K562 (cell line): ENCODE data around the gene ANP32B. TPM values are rescaled to one million over a fixed set of nuclear protein-coding genes. Genes with fewer than 3 reads are reported as not detected.

Source experiments
- AFF1 ChIP-seq, 2 experiments: fragments of 450-650 bp; IDR thresholded peaks; 2 replicates each; pipeline ENCODE4 v1.6.1; 2018; ENCODE audit warnings: mild to moderate bottlenecking in 2 of 2, low read depth in 1 of 2; ENCODE audit not compliant: partially characterized antibody in 2 of 2
- CC2D1A ChIP-seq: fragments of 450-650 bp; IDR thresholded peaks from 2 replicates; pipeline ENCODE4 v1.6.1; 2017; ENCODE audit warnings: mild to moderate bottlenecking
- DEAF1 ChIP-seq: fragments of 450-650 bp; formaldehyde crosslinking; IDR thresholded peaks from 2 replicates; pipeline ENCODE4 v1.4.0; 2020; ENCODE audit warnings: mild to moderate bottlenecking, moderate library complexity
- DMBX1 ChIP-seq: fragments of 250-450 bp; sonication (Bioruptor Pico); IDR thresholded peaks from 2 replicates; pipeline ENCODE4 v1.8.0; 2022; ENCODE audit warnings: inconsistent platforms, mild to moderate bottlenecking, moderate library complexity, borderline replicate concordance
- E2F1 ChIP-seq: sonication (generic); formaldehyde crosslinking; IDR thresholded peaks from 2 replicates; pipeline ENCODE4 v1.8.1; 2023; ENCODE audit warnings: mild to moderate bottlenecking, missing genetic modification reagents, moderate library complexity
- EP300 ChIP-seq: IDR thresholded peaks from 2 replicates; pipeline ENCODE4 v1.6.1; 2012; ENCODE audit warnings: low read length, improper control_type of control experiment
- HLTF ChIP-seq: fragments of 450-650 bp; IDR thresholded peaks from 2 replicates; pipeline ENCODE4 v1.6.1; 2016
- KDM2B ChIP-seq: fragments of 250-450 bp; sonication (Bioruptor Pico); IDR thresholded peaks from 2 replicates; pipeline ENCODE4 v1.8.0; 2021; ENCODE audit warnings: mild to moderate bottlenecking, moderate library complexity
- KDM4B ChIP-seq, 2 experiments: fragments of 450-650 bp in 1 of 2; sonication (generic) in 1 of 2; IDR thresholded peaks; 2 replicates each; pipeline ENCODE4 v1.6.1; 2016 to 2017; ENCODE audit warnings: borderline replicate concordance in 2 of 2, antibody characterized with exemption in 1 of 2, low read depth in 1 of 2, mild to moderate bottlenecking in 1 of 2
- LARP7 ChIP-seq: fragments of 450-650 bp; IDR thresholded peaks from 2 replicates; pipeline ENCODE4 v1.6.1; 2016
- MYBL2 ChIP-seq, 2 experiments: fragments of 450-650 bp in 1 of 2; sonication (generic) in 1 of 2; formaldehyde crosslinking in 1 of 2; IDR thresholded peaks; 2 replicates each; pipeline versions ENCODE4 v1.6.1 to v1.8.1; 2017 to 2022; ENCODE audit warnings: borderline replicate concordance in 1 of 2, inconsistent platforms in 1 of 2, low read depth in 1 of 2, mild to moderate bottlenecking in 1 of 2, missing genetic modification reagents in 1 of 2, moderate library complexity in 1 of 2
- NBN ChIP-seq: fragments of 450-650 bp; IDR thresholded peaks from 2 replicates; pipeline ENCODE4 v1.6.1; 2016; ENCODE audit warnings: low read depth, mild to moderate bottlenecking
- PHTF2 ChIP-seq: fragments of 250-450 bp; sonication (Bioruptor Pico); IDR thresholded peaks from 2 replicates; pipeline ENCODE4 v1.5.0; 2021; ENCODE audit warnings: mild to moderate bottlenecking
- PTTG1 ChIP-seq: fragments of 450-650 bp; IDR thresholded peaks from 2 replicates; pipeline ENCODE4 v1.6.1; 2016; ENCODE audit warnings: low read depth, mild to moderate bottlenecking, missing genetic modification characterization, missing compliant biosample characterization
- RBBP5 ChIP-seq: fragments of 200-600 bp; sonication (generic); IDR thresholded peaks from 2 replicates; pipeline ENCODE4 v1.6.1; 2012; ENCODE audit warnings: borderline replicate concordance, mild to moderate bottlenecking, low read length, control low read depth, inconsistent platforms; ENCODE audit not compliant: insufficient read depth, poor library complexity, severe bottlenecking
- SAFB2 ChIP-seq: fragments of 200-400 bp; formaldehyde crosslinking; IDR thresholded peaks from 2 replicates; pipeline ENCODE4 v1.6.1; 2018; ENCODE audit warnings: borderline replicate concordance, low read length, low read depth, moderate library complexity; ENCODE audit not compliant: severe bottlenecking
- TSHZ1 ChIP-seq: fragments of 250-450 bp; sonication (Bioruptor Pico); IDR thresholded peaks from 2 replicates; pipeline ENCODE4 v1.4.0; 2020; ENCODE audit warnings: mild to moderate bottlenecking, moderate library complexity
- ZNF140 ChIP-seq: fragments of 250-450 bp; sonication (Bioruptor Pico); IDR thresholded peaks from 2 replicates; pipeline ENCODE4 v1.8.0; 2021; ENCODE audit warnings: moderate library complexity, mild to moderate bottlenecking, inconsistent platforms
- ZNF239 ChIP-seq: fragments of 250-450 bp; sonication (Bioruptor Pico); IDR thresholded peaks from 2 replicates; pipeline ENCODE4 v1.4.0; 2020; ENCODE audit warnings: mild to moderate bottlenecking
- polyA plus RNA-seq, 8 experiments: library from polyadenylated mRNA; depleted of rRNA in 4 of 8; stranded (reverse) in 5 of 8; unstranded in 3 of 8; fragments of >200 nt; fragmentation: Nextera tagmentation in 2 of 8; fragmentation: Illumina TruSeq in 1 of 8; extraction: Ambion mirVana in 2 of 8; extraction: Trizol in 1 of 8; gene quantifications; 2 replicates each; pipeline versions ENCODE4 v1.2.1 to v1.2.3, GENCODE V29; 2011 to 2014; ENCODE audit warnings: inconsistent platforms in 1 of 8, missing spikeins in 1 of 8
- total RNA-seq, 7 experiments: library from RNA; depleted of rRNA in 6 of 7; stranded (reverse); fragments of >200 nt in 6 of 7; fragmentation: Illumina TruSeq in 2 of 7; extraction: Trizol in 2 of 7; gene quantifications; 2 replicates each; pipeline versions ENCODE4 v1.2.1 to v1.2.3, GENCODE V29; 2011 to 2021; ENCODE audit warnings: low replicate concordance in 1 of 7

ANP32B gene
- total and polyA plus RNA-seq, 9 of the 15 experiments (the other 6 are each of a cell fraction or from before 2014, with no cell fraction given): 68.9 to 815 (median 141) TPM

GRCh38 chr9:98050351-98050750, 67.2 kb downstream of the ANP32B start (continued):
- TF ChIP-seq KDM4B (IDR thresholded peaks at IDR 0.05; ENCODE audit: borderline replicate concordance in 2 of 2, low read depth in 1 of 2) (no peak), E2F1 (CRISPR knock-in tag) (no peak), CC2D1A (no peak), PTTG1 (tag) (peak; percentile 94), DEAF1 (CRISPR knock-in tag) (no peak), HLTF (no peak), ZNF140 (CRISPR knock-in tag) (no peak), RBBP5 (no peak), NBN (no peak), DMBX1 (peak; percentile 97), EP300 (no peak), SAFB2 (no peak), KDM2B (CRISPR knock-in tag) (no peak), ZNF239 (CRISPR knock-in tag) (peak; percentile 81), PHTF2 (CRISPR knock-in tag) (no peak), TSHZ1 (CRISPR knock-in tag) (peak; percentile 84), LARP7 (no peak), MYBL2 (IDR thresholded peaks at IDR 0.05; ENCODE audit: low read depth) (no peak), MYBL2 (CRISPR knock-in tag; IDR thresholded peaks at IDR 0.05; ENCODE audit: borderline replicate concordance) (no peak), AFF1 (IDR thresholded peaks at IDR 0.05; ENCODE audit: low read depth in 1 of 2, partially characterized antibody in 2 of 2) (no peak)
